B cell (primary cell): ENCODE results near the gene OLFML1. TPM values are rescaled to one million over a fixed set of nuclear protein-coding genes. Genes with fewer than 3 reads are reported as not detected.

ENCODE experiments used
- ATAC-seq: fragments of 200-7000 bp; cut with Tn5 transposase; one replicate; pipeline ENCODE4 v1.10.0; 2021; ENCODE audit warnings: low read depth, mild to moderate bottlenecking, moderate number of reproducible peaks, moderate library complexity
- CTCF ChIA-PET: fragments of 350-600 bp; sonication (Branson Sonifier 250); formaldehyde crosslinking; loops from one replicate; lab custom pipeline; 2021; ENCODE audit warnings: antibody characterized with exemption, inconsistent platforms; lab: Charles Lee
- POLR2A ChIA-PET: fragments of 350-600 bp; sonication (Branson Sonifier 250); formaldehyde crosslinking; loops from one replicate; lab custom pipeline; 2021; ENCODE audit warnings: antibody characterized with exemption; lab: Charles Lee
- DNase-seq: peaks from one replicate; pipeline ENCODE4 v3.0.0; 2013
- H2AFZ ChIP-seq: 2 replicates; pipeline ENCODE4 v1.6.1; 2012; ENCODE audit warnings: mild to moderate bottlenecking, low read depth, low read length; ENCODE audit not compliant: insufficient read depth, poor library complexity, severe bottlenecking
- H3K27ac ChIP-seq, 2 donors: 1 replicate in 1 of 2; 2 replicates in 1 of 2; pipeline ENCODE4 v1.5.1; 2012 to 2013; ENCODE audit warnings: low read length in 2 of 2, mild to moderate bottlenecking in 2 of 2, moderate library complexity in 1 of 2
- H3K27me3 ChIP-seq, 4 experiments: fragments of 200-600 bp in 1 of 4; sonication (generic) in 1 of 4; replicated peaks in 1 of 4; 1 replicate in 2 of 4; 2 replicates in 2 of 4; pipeline versions ENCODE4 v1.6.1 to v1.7.0; 2013 to 2016; ENCODE audit warnings: low read length in 3 of 4, mild to moderate bottlenecking in 2 of 4, mixed read lengths in 1 of 4, moderate library complexity in 1 of 4; ENCODE audit not compliant: insufficient read depth in 4 of 4, control insufficient read depth in 3 of 4; ENCODE audit errors: control extremely low read depth in 1 of 4
- H3K36me3 ChIP-seq, 2 experiments: replicated peaks in 1 of 2; 1 replicate in 1 of 2; 2 replicates in 1 of 2; pipeline versions ENCODE4 v1.6.1 to v1.7.1; 2013; ENCODE audit warnings: low read length in 1 of 2; ENCODE audit not compliant: insufficient read depth in 2 of 2, control insufficient read depth in 1 of 2; ENCODE audit errors: control extremely low read depth in 1 of 2, extremely low read depth in 1 of 2
- H3K4me1 ChIP-seq, 2 donors: fragments of 200-600 bp in 1 of 2; sonication (generic) in 1 of 2; 1 replicate in 1 of 2; 2 replicates in 1 of 2; pipeline versions ENCODE4 v1.5.1 to v1.6.1; 2013 to 2017; ENCODE audit warnings: low read length in 2 of 2; ENCODE audit not compliant: control insufficient read depth in 2 of 2, insufficient read depth in 2 of 2
- H3K4me2 ChIP-seq: replicated peaks from 2 replicates; pipeline ENCODE3; 2012; ENCODE audit warnings: mild to moderate bottlenecking, low read depth, low read length; ENCODE audit not compliant: poor library complexity, severe bottlenecking
- H3K4me3 ChIP-seq, 5 experiments: fragments of 200-600 bp in 1 of 5; sonication (generic) in 1 of 5; 1 replicate in 3 of 5; 2 replicates in 2 of 5; pipeline versions ENCODE4 v1.5.1 to v1.7.0; 2011 to 2016; ENCODE audit warnings: low read length in 4 of 5, mild to moderate bottlenecking in 4 of 5, low read depth in 2 of 5, control low read depth in 1 of 5, moderate library complexity in 1 of 5; ENCODE audit not compliant: insufficient read depth in 1 of 5; ENCODE audit errors: control extremely low read depth in 1 of 5, extremely low read depth in 1 of 5
- H3K79me2 ChIP-seq: fragments of 200-600 bp; sonication (generic); one replicate; pipeline ENCODE4 v1.6.0; 2016; ENCODE audit warnings: low read length; ENCODE audit not compliant: control insufficient read depth, insufficient read depth
- H3K9ac ChIP-seq: fragments of 200-600 bp; sonication (generic); 2 replicates; pipeline ENCODE4 v1.6.1; 2017; ENCODE audit warnings: mild to moderate bottlenecking, low read length, moderate library complexity
- H3K9me3 ChIP-seq, 3 donors: one replicate each; pipeline versions ENCODE4 v1.6.1 to v1.7.1; 2013; ENCODE audit warnings: low read length in 2 of 3; ENCODE audit not compliant: control insufficient read depth in 2 of 3, insufficient read depth in 1 of 3; ENCODE audit errors: control extremely low read depth in 1 of 3
- H4K20me1 ChIP-seq: 2 replicates; pipeline ENCODE4 v1.6.0; 2012; ENCODE audit warnings: mild to moderate bottlenecking, low read length; ENCODE audit not compliant: insufficient read depth, control insufficient read depth, poor library complexity, severe bottlenecking
- H3K27ac Mint-ChIP-seq: one replicate; pipeline ENCODE4 v1.8.0; 2021; ENCODE audit warnings: mixed read lengths
- H3K27me3 Mint-ChIP-seq: one replicate; pipeline ENCODE4 v1.8.0; 2021; ENCODE audit warnings: mixed read lengths
- H3K4me1 Mint-ChIP-seq: one replicate; pipeline ENCODE4 v1.8.0; 2021; ENCODE audit warnings: mixed read lengths
- H3K4me3 Mint-ChIP-seq: one replicate; pipeline ENCODE4 v1.8.0; 2021; ENCODE audit warnings: mixed read lengths
- H3K9me3 Mint-ChIP-seq: one replicate; pipeline ENCODE4 v1.8.0; 2022; ENCODE audit warnings: mixed read lengths; ENCODE audit not compliant: insufficient read depth
- EZH2 ChIP-seq: IDR thresholded peaks from 2 replicates; pipeline ENCODE4 v1.6.1; 2012; ENCODE audit warnings: borderline replicate concordance, low read depth, mild to moderate bottlenecking, moderate library complexity, low read length; ENCODE audit not compliant: insufficient read depth, poor library complexity, severe bottlenecking
- WGBS: methylation state at CpG from one replicate; pipeline ENCODE4 v1.1.5; 2013; ENCODE audit warnings: missing lambda C conversion rate; ENCODE audit not compliant: insufficient coverage; 5-methylcytosine and 5-hydroxymethylcytosine counted together
- intact Hi-C: fragments of 100-400 bp; cut with micrococcal nuclease; formaldehyde crosslinking; loops from one replicate; pipeline ENCODE4 v1.10.0; 2022
- polyA plus RNA-seq: library from polyadenylated mRNA; depleted of rRNA; stranded (reverse); fragments of >200 nt; gene quantifications from 2 replicates; pipeline ENCODE4 v1.2.3, GENCODE V29; 2012
- total RNA-seq, 2 donors: library from RNA; stranded (reverse); fragments of 120-200 nt in 1 of 2; gene quantifications; 1 replicate in 1 of 2; 2 replicates in 1 of 2; pipeline versions ENCODE4 v1.2.3 to v1.2.4, GENCODE V29; 2013 to 2022
- TF ChIP-seq, protein P1 (sequence below): fragments of 200-600 bp; IDR thresholded peaks from one replicate; pipeline ENCODE4 v1.8.0; 2022; ENCODE audit warnings: antibody characterized with exemption, mild to moderate bottlenecking

OLFML1 gene
- total and polyA plus RNA-seq, 2 donors (not counting 1 experiment from before 2014, with no cell fraction given), result not detected

DNA sequence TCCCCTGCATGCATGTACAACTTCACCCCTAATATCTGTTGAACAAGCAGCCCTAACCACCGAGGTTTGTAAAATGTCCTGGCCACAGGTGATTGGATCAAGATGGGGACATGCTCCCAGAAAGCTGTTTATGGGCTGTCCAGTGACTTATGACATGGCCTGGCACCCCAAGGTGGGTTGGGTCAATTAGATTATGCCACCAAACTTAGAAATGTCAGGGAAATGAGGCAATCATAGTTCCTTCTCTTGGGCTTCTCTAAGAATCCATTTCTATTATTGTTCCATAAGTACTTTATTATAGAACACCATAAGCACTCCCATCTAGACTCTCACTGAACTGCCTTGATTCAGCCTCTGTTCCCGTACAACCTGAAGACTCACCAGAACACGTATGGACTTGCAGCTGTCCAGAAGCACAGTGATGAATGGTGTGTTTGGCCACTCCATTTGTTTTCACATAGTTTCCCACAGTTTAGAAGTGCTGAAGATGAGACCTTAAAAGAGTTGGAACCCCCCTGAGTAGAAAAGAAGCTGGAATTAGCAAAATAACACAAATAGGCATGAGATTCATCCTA lies 45.5 kb upstream of the OLFML1 start:
- Histone ChIP-seq H3K4me2 (no peak overlapping the region), H2AFZ (no peak overlapping the region), H3K9me3 (no peaks in the 10 kb centered on the region), H3K79me2 (no peaks in the 10 kb centered on the region), H3K9ac (no peak overlapping the region), H3K36me3 (peaks cover 0 to 7% of the 10 kb centered on the region in 2 experiments), H3K4me3 (no peak overlapping the region), H3K27me3 (no peaks in the 10 kb centered on the region), H4K20me1 (no peaks in the 10 kb centered on the region), H3K4me1 (peaks cover 16 to 18% of the 10 kb centered on the region in 2 donors), H3K27ac (no peak overlapping the region)
- Mint-ChIP-seq H3K27ac (no peak overlapping the region), H3K9me3 (no peaks in the 10 kb centered on the region), H3K4me3 (no peak overlapping the region), H3K27me3 (no peaks in the 10 kb centered on the region), H3K4me1 (peaks cover 20% of the 10 kb centered on the region)
- intact Hi-C loops, result loop anchor here (5.0 kb wide), 1 partner anchor 57 kb away; no protein-coding TSS in a partner anchor
- ChIA-PET POLR2A (no interaction called here), CTCF (interaction anchor here (1.2 to 5.9 kb wide), 7 partner anchors 11 to 342 kb away, joined by 3 to 104 read pairs (median 7); no protein-coding TSS in a partner anchor)
- no CpG with 5 or more reads among the region's 3 CpGs for WGBS
- TF ChIP-seq, protein P1, sequence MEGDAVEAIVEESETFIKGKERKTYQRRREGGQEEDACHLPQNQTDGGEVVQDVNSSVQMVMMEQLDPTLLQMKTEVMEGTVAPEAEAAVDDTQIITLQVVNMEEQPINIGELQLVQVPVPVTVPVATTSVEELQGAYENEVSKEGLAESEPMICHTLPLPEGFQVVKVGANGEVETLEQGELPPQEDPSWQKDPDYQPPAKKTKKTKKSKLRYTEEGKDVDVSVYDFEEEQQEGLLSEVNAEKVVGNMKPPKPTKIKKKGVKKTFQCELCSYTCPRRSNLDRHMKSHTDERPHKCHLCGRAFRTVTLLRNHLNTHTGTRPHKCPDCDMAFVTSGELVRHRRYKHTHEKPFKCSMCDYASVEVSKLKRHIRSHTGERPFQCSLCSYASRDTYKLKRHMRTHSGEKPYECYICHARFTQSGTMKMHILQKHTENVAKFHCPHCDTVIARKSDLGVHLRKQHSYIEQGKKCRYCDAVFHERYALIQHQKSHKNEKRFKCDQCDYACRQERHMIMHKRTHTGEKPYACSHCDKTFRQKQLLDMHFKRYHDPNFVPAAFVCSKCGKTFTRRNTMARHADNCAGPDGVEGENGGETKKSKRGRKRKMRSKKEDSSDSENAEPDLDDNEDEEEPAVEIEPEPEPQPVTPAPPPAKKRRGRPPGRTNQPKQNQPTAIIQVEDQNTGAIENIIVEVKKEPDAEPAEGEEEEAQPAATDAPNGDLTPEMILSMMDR, result no peak
- TF ChIP-seq EZH2, result no peak
- DNase-seq (no peak), ATAC-seq (no peak)

DNA sequence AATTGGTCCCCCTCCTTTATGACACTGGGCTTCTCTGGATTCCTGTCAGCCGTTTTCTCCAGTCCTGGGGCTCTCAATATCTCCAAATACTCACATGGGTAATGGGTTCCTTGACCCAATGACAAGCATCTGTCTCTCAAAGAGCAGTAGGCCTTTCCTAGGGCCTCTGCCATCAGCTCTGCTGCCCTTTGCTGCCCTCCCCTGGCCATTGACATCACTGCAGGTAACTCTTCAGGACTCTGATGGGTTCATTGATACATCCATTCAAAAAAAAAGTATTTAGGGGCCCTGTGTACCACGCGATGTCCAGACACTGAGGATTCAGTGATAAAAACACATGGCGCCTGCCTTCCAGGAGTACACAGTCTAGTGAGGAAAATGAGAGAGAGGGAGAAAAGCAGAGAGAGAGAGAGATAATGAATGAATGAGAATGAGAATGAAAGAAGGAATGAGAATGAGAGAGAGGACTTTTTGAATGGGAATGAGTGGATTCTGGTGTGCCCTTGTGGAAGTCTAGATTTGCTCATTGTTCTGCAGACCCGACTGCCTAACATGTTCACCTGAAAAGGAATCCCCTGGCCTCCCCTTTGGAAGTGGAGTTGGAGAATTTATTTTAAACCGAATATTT lies 42.6 kb upstream of the OLFML1 start:
- ChIA-PET CTCF (interaction anchor here (0.5 to 5.9 kb wide), 45 partner anchors 8 to 515 kb away, joined by 3 to 104 read pairs (median 4); partner anchors contain the start of genes OLFML1 and PPFIBP2), POLR2A (interaction anchor here (0.6 kb wide), 1 partner anchor 10 kb away, joined by 3 read pairs; no protein-coding TSS in a partner anchor)
- Histone ChIP-seq H3K9me3 (no peaks in the 10 kb centered on the region), H3K36me3 (peaks cover 0 to 7% of the 10 kb centered on the region in 2 experiments), H3K9ac (no peak overlapping the region), H4K20me1 (no peaks in the 10 kb centered on the region), H3K4me3 (no peak overlapping the region), H3K4me1 (no peaks in the 10 kb centered on the region), H3K27me3 (no peaks in the 10 kb centered on the region), H2AFZ (no peak overlapping the region), H3K27ac (no peak overlapping the region), H3K4me2 (no peak overlapping the region), H3K79me2 (no peaks in the 10 kb centered on the region)
- Mint-ChIP-seq H3K4me1 (peaks cover 2% of the 10 kb centered on the region), H3K4me3 (no peak overlapping the region), H3K27me3 (no peaks in the 10 kb centered on the region), H3K9me3 (no peaks in the 10 kb centered on the region), H3K27ac (no peak overlapping the region)
- 3% methylated on average over 4 of the region's 6 CpGs for WGBS
- DNase-seq (peak; percentile 76), ATAC-seq (peak; percentile 96)
- intact Hi-C loops, result loop anchor here (1.0 to 5.0 kb wide), 5 partner anchors 55 to 344 kb away; no protein-coding TSS in a partner anchor
- TF ChIP-seq EZH2, result no peak
- TF ChIP-seq, protein P1, result peak; percentile 94
